Kidney glomerular epithelial cell (primary cell): ENCODE data around the gene STXBP6.

Experiments
- DNase-seq: peaks from one replicate; lab custom pipeline; 2025; lab: John Stamatoyannopoulos, UW

The STXBP6 gene

DNA sequence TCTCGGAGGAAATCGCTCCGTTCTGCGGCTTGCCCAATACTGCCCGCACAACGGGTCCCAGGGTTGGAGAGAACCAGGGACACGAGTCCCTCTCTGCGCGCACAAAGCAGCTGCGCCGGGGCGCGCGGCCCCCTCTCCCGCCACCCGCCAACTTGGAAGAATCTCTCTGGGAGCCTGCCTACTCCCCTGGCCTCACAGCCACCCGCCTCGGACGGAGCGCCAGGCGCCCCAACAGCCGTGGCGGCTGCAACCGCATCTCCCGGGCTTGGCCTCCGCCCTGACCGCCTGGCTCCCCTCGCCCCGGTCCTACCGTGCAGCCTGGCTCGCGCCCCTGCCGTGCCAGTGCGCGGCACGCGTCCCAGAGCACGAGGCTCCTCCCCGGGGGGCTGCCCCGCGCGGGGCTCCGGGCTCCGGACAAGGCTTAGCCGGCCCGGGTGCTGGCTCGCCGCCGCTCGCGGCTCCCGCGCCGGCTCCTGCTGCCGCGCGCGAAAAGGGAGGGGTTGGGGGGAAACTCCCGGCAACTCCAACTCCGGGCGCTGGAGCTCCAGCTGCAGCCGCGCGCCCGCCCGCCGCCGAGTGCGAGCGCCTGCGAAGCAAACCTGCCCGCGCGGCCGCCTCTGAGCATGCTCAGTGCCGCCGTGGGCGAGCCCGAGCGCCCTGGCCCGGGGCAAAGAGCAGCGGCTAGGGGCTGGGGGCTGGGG lies at the start of gene STXBP6:
STXBP6 (minus strand) TSS at position 580 of the 701 bp plus-strand sequence. CDS start 75,329 bp downstream, outside the sequence.
- DNase-seq = peak; percentile 26

DNA sequence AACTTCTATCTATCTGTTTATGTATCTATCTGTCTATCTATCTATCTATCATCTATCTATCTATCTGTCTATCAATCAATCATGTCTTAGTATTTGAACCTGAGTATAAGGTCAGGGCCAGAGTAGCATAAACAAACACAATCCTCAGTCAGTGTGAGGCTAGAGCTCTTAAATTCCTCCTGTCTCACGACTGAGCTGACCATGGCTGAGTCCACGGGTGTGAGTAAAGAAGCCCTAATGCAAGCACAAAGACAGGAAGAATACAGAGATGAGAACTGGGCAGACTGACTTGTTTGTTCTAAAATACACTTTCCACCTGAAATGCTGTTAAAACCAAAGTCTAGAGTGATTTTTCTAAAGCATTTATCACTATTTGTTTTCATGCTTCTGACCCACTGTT lies 47.2 kb upstream of the STXBP6 start:
- DNase-seq = no peak

DNA sequence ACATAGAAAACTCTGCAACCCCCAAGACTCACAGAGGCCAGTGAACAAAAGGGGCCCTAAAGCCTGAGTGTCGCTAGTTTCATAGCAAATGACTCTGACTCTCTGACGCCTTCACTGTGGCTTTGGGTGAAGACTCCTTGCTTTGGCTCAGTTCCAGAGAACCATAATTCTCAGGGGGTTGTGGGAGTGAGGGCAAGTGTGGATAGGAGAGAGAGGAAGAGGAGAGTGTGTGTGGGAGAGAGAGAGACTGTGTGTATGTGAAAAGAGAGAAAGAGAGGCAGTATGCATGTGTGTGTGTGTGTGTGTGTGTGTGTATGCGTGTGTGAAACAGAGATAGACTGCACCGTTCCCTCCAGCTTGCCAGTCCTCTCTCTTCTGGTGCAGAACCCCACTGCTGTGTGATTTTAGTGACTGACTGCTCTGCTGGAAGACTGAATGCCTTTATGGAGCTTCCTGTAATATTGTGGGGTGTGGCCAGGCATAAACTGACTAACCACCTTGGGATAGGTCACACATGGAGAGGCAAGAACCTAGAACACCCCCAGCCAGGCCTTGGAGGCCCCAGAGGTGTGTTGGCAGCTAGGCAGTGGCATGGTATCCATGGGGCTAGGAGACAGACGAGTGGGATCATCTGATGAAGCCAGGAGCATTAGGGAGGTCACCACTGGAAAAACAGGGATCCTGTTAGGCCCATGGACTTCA lies 45.9 kb upstream of the STXBP6 start:
- peak; percentile 17 for DNase-seq

DNA sequence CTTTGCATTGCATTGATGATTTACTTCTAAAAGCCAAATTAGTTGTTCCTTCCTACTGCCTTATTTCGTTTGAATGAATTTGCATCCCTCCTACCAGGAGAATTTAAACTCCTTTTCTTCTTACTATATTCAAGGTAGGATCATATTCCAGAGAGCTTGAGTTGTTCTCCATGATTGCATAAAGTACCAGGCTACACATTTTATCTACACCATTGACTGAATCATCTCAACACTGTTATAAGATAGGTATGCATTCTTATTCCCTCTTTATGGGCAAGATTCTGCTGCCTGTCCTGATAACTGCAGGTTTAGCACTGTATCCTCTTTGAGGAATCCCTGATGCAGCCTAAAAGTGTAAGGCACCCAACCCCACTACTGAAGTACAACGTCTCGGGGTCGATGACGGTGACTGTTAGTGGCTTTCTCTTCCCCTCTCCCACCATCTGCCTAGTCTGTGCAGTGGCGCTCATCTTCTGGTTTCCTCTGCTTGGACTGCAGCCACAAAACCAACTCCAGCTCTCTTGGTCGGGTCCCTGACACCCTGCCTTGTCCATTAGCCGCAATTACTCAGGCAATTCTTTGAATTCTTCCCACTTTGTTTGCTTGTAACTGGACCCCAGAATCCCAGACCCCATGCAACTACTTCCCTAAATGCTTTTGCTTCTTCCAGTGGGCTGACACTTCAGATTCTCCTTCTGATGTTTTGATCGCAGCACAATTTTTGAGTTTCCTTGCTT lies 44.4 kb upstream of the STXBP6 start:
- no peak for DNase-seq

DNA sequence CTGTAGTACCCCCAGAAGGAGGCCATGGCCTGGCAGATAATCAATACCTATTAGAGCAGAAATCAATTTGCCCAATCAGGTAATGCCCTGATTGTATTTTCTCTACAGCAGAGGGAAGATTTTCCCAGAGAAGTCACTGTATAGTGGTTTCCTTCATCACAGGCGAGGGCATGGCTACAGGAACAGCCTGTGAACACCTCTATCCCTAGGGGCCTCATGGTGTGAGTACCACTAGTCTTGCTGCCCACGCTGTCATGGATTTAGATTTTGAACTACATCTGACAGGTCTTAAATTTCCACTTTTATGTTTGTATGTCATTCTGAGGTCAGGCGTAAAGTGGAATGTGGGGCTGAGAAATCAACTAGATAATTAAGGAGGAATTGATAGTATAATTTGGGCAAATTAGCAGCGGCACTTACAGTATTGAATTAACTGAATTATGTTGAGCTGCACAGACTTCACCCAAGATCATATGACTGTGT lies 42.4 kb upstream of the STXBP6 start:
- DNase-seq = no peak

DNA sequence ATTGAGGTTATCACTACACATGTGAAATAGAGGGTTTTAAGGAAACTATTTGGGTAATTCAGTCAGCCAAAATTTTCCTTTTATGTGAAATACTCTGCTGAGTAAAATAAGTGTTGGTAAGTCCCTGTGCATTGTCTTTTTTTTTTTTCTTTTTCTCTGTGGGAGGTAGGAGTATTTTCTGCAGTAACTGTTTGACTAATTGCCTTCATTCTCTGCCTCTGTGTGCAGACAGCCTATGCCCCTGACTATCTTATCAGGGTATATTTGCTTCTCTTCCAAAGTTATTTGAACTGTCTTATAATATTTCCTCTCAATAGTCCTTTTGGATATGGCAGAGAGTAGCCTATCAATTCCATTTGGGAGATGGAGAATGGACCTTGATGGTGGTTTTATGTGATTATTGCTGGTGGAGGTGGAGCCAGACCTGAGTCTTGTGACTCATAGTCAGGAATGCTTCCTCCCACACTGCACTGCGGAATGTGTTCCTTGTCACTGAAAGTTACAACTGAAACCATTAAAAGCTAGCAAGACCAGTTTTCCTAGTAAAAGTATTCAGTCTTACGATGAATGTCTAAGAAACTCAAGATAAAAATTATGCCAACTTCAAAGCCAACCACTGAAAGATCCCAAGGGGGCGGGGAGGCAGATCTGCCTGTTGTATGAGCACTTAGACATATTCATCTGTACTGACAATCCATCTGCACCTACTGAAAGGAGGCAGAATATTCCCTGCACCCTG lies 40.9 kb upstream of the STXBP6 start:
- peak; percentile 80 for DNase-seq

DNA sequence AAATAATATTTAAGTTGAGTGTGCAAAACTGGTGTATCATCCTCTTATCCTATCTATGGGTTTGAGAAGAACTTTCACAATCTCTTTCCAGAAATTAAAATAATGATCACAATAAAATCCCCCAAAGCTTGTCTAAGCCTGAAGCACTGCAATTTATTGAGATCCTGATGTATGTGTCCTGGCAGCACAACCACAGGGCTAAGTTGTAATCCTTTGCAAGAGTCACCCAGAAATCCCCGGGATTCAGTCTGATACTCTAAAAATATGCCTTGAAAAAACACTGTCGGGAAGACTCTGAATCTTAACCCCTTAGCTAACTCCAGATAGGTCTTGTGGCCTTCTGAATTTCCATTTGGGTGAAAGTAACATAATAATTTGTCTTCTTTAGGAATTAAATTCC lies 40.3 kb upstream of the STXBP6 start:
- DNase-seq = peak; percentile 21

DNA sequence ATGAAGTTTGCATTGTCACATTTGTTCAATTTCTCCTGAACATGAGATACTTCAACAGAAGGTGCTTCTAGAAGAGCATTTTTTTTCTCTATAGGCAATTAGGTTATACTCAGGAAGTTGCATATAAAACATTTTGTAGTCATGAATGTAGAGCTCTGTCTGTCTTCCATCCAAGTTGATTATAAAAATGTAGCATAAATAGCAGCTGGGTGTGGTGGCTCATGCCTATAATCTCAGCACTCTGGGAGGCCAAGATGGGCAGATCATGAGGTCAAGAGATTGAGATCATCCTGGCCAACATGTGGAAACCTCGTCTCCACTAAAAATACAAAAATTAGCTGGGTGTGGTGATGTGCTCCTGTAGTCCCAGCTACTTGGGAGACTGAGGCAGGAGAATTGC lies 39.5 kb upstream of the STXBP6 start:
- no peak for DNase-seq

DNA sequence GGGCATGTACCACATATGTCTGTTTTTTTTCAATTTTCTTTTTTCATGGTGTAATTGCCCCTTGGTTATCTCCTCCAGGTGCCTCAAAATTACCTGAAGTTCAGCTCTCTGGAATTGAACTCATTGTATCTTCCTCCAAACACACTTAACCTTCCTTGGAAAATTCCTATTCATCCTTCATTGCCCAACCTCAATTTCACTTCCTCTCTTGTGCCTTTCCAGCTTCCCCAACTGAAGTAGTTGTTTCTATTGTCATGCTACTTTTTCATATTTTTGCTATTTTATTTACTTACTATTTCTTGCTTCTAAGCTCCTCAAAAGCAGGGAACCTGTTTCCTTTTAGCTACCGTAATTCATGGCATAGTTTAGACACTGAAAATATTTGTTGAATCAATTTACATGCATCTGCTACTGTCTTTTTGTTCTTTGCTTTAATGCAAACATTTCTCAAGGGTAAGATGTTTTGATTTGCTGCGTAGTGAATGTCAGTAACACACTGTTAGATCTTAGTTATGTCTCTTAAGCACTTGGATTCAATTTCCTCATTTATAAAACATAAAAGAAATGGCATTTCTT lies 37.0 kb upstream of the STXBP6 start:
- DNase-seq = no peak

DNA sequence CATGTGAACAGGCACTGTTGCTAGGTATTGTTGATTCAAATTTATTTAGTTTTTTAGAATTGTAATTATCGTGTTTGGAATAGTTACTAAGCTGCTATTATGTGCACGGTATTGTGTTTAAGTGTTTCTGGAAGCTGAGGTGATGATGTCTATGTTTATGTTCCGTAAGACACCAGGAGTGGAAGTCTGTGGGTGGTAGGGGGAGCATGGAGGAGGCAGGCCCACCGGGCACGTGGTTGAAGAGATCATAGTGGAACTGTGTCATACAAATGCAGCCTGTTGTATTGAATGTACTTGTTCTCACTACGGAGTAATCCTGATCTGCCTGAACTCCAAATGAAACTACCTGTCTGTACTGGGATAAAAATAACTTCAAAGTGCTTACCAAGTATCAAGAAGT lies 36.1 kb upstream of the STXBP6 start:
- DNase-seq = no peak

DNA sequence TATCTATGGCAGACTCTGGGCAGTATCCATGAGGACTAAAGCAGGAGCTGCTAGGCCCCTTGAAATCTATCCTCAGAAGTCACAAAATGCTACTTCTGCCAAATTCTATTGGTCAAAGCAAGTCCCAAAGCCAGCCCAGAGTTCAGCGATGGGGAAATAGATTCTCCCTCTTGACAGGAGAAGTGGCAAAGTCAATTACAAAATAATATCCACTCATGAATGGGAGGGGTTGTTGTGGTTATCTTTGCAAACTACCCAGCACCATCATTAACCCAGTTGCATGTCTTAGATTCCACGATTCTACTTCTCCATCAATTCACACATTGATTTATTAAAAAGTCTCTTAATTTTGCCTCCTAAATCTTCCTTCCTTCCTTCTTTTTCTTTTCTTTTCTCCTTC lies 30.7 kb upstream of the STXBP6 start:
- DNase-seq = no peak

DNA sequence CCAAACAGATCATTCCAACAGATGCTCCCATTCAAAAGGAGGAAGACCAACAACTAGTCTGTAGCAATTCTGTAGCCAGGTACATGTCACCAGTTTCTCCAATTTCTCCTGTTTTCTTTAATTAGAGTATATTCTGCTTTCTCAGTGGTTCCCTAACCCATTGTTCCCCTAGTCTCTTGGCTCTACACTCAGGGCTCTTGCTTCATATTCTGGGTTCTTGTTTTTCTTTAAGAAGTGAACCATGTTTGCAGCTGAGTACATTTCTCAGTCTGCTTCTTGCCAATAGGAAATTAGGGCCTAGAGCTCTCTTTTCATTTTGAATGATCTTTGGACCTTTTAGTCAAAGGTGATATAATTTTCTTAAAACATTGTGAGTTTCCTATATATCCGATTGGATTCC lies 29.4 kb upstream of the STXBP6 start:
- DNase-seq = no peak

DNA sequence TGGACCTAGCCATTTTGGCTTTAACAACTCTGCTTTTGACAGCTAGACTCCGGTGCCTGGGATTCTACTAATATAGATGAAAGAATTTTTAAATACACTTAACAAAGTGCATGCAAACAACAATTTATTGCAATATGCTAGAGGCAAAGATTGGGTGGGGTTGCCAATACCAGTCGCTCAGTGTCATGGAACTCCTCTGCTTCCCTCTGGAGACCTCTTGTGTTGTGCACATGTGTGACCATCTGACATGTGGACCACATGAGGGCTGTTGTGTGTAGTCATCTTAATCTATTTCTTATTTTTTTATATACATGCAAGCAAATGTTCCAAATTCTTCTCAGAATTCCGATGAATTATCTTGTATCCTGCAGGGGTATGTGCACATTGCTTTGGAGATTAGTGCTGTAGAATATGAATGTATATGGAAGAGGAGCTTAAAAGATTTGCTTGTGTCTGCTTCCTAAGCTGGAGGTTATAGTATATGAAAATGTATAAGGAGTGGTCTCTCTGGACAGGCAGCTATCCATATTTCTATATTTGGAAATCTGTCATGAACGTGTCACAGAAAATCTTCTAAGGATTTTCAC lies 24.2 kb upstream of the STXBP6 start:
- DNase-seq = no peak

DNA sequence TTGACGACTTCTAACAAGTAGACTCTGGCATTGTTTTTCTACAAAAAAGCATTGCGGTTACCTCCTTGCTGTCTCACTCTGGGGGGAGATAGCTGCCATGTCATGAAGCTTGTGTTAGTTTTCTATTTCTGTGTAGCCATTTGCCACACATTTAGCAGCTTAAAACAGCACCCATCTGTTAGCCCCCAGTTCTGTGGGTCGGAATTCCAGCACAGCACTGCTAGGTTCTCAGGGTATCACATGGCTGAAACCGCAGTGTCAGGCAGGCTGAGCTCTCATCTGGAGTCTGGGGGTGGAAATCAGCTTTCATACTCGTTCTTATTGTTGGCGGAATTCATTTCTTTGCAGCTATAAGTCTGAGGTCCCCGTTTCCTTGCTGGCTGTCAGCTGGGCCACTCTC lies 19.9 kb upstream of the STXBP6 start:
- no peak for DNase-seq

DNA sequence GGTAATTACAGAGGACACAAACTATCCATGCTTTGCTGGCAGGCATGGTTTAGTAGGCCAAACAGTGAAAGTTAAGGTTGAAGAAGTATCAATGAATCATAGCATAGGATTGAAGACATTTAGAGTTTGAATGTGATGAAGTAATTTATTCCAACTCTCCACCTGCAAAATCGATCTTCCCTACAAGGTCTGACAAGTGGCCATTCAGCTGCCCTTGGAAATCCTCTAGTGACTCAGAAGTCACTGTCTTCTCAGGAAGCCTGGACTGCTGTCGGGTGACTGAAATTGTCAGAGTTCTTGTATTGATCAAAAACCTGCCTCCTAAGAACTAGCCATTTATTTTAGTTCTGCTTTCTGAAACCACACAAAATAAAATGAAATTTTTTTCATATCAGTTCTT lies 17.7 kb upstream of the STXBP6 start:
- peak; percentile 9 for DNase-seq

DNA sequence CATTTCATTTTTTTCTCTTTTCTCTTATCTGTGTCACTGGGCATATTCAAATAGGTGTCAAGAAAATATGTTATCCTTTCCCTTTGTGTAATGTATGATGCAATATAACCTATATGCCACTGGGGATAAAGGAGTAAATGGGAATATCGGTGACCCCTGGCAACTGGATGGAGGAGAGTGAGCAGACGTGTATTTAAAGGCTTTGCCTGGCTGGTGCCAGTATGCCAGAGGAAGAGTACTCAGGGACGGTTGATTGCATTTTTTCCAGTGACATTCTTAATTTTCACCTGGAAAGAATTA lies 12.0 kb upstream of the STXBP6 start:
- DNase-seq = no peak

DNA sequence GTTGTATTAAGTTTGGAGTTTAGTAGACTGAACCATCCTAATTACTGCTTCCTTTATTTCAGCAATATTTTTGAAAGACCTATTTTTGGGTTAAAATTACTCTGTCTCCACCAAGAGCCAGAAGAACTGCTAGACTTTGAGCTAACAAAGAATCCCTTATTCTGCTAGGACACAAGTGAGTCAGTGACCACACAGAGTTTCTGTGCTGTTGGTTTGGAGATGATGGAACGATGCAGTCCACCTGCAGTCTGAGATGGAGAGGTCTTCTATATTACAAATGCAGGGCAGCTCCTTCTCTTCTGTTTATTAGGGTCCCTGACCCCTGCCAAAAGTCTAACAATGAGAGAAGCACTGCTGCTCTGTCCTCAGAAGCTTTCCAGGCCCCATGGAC lies 6.7 kb upstream of the STXBP6 start:
- DNase-seq = no peak

DNA sequence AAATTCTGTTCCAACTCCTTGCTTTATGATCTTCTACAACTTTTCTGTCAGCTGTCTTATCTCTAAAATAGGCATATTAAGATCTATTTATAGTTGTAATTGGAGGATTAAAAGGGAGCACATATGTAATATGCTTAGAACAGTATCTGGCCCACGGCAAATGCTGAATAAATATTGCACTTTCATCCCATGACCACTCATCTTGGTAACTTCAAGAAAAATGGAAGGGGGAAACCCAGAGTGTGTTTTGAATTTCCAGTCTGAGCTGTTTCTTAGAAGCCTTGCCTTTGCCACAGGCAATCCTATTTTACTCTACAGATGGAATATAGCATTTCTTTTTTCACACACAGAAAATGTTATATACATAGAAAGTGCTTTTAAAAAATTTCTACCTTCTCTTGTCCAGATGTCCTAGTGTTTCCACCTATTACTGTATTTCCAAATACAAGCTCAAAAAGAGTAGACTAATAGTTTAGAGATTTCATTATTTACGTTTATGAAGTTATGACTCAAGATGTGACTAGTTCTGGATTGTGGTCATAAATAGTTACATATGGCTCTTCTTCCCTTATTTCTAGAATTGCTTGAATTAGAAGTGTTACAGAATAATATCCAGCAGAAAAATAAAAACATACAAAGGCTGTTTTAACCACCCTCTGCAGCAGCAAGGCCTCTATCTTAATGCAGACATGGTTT lies 6.2 kb upstream of the STXBP6 start:
- no peak for DNase-seq

DNA sequence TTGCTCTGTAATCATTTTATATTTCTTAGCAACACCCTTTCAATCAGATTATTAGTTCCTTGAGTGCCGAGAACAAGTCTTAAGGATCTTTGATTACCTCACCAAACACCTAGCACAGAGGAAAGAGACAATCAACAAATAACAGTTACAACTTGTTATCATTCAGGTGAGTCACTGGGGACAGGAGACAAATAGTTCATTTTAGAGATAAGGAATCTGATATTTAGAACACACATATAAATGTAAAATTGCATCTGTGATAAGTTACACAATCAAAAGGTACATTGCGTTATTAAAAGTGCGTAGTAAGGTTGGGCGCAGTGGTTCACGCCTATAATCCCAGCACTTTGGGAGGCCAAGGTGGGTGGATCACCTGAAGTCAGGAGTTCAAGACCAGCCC lies 5.1 kb upstream of the STXBP6 start:
- DNase-seq = no peak

DNA sequence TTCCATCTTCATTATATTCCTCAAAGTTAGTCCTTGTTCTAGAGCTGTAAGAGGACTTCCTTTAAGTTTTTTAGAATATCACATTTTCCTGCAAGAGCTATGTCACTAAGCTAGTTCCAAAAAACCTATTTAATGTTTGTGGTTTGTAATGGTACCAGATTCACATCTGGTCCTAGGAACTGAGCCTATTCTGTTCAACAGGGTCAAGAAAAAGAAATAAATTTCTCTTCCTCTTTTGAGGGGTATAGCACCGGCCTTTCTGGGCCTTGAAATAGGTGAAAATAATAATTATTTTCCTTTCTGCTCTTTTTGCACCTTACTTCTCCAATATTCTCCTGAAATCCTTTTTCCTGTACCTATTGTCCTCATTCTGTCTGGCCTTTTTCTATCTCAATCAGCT lies 3.6 kb upstream of the STXBP6 start:
- no peak for DNase-seq

DNA sequence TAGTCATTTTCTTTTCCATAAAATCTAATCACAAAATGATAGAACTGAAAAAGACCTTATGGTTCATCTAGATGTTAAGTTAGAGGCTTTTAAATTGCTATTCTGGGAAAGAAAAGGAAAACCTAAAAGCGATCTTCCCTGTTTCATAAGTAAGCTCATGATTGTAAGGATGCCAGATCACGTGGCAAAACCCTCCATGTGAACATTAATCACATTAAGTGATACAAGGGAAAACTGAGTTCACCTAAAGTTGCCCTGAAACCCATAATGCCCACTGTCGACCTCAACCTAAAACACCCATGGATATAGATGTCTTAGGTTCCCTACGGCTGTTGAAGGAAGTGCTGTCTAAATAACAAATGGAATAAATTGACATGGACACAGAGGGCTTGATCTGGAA lies 3.0 kb upstream of the STXBP6 start:
- DNase-seq = no peak
